Upper lobe of left lung (tissue), 6 donors: ENCODE measurements around the gene MORC2. TPM values are rescaled to one million over a fixed set of nuclear protein-coding genes. Genes with fewer than 3 reads are reported as not detected.

Experiments
- ATAC-seq, 2 donors: fragments of 200-7000 bp; cut with Tn5 transposase; one replicate each; pipeline ENCODE4 v1.9.1; 2022; ENCODE audit warnings: mild to moderate bottlenecking in 2 of 2, moderate library complexity in 2 of 2; ENCODE audit not compliant: low FRiP score in 2 of 2
- DNase-seq, 2 donors: peaks; one replicate each; pipeline ENCODE4 v3.0.0-alpha.2; 2019 to 2020
- H3K27ac ChIP-seq, 4 donors: fragments of 200-600 bp; sonication (generic); one replicate each; pipeline ENCODE4 v1.5.1; 2016 to 2019
- H3K27me3 ChIP-seq, 4 donors: fragments of 200-600 bp; sonication (generic); one replicate each; pipeline ENCODE4 v1.5.1; 2017 to 2019
- H3K36me3 ChIP-seq, 4 donors: fragments of 200-600 bp; sonication (generic); one replicate each; pipeline ENCODE4 v1.5.1; 2016 to 2019
- H3K4me1 ChIP-seq, 4 donors: fragments of 200-600 bp; sonication (generic); one replicate each; pipeline ENCODE4 v1.5.1; 2018 to 2019
- H3K4me3 ChIP-seq, 4 donors: fragments of 200-600 bp; sonication (generic); one replicate each; pipeline ENCODE4 v1.5.1; 2017 to 2019; ENCODE audit warnings: mild to moderate bottlenecking in 2 of 4, moderate library complexity in 1 of 4
- H3K9me3 ChIP-seq, 4 donors: fragments of 200-600 bp; sonication (generic); one replicate each; pipeline ENCODE4 v1.5.1; 2018 to 2019
- CTCF ChIP-seq, 6 experiments: fragments of 450-650 bp in 4 of 6; fragments of 200-600 bp in 2 of 6; sonication (generic) in 2 of 6; IDR thresholded peaks; one replicate each; pipeline ENCODE4 v1.5.1; 2016 to 2019; ENCODE audit warnings: antibody characterized with exemption in 6 of 6
- EP300 ChIP-seq, 4 donors: sonication (generic); formaldehyde crosslinking; IDR thresholded peaks; one replicate each; pipeline ENCODE4 v1.5.1; 2017; ENCODE audit warnings: antibody characterized with exemption in 4 of 4, control low read depth in 2 of 4
- POLR2A ChIP-seq, 4 donors: fragments of 450-650 bp; IDR thresholded peaks; one replicate each; pipeline ENCODE4 v1.5.1; 2016 to 2017; ENCODE audit warnings: antibody characterized with exemption in 4 of 4, mild to moderate bottlenecking in 2 of 4
- POLR2AphosphoS5 ChIP-seq, 2 donors: sonication (generic); formaldehyde crosslinking; IDR thresholded peaks; one replicate each; pipeline ENCODE4 v1.5.1; 2017; ENCODE audit warnings: antibody characterized with exemption in 2 of 2
- WGBS, 2 donors: methylation state at CpG; one replicate each; pipeline ENCODE4 v1.1.5; 2017 to 2018; 5-methylcytosine and 5-hydroxymethylcytosine counted together
- total RNA-seq, 6 donors: library from RNA; depleted of rRNA in 4 of 6; stranded (reverse); fragments of >200 nt in 4 of 6; gene quantifications; one replicate each; pipeline versions ENCODE4 v1.1.0 to v1.2.1, GENCODE V29; 2016 to 2021
- donor health status: DM: no; HTN: no; CAD: no; lungs with moderate emphysema.
- donor health status: DM: no; HTN: yes; CAD: no; lungs with severe emphysema.

The MORC2 gene
- total RNA-seq, 6 donors from 2014 or later, result 13.8 to 54.5 (median 20.6) TPM

GRCh38 chr22:30996462-30996861, 27.9 kb upstream of the MORC2 start:
- Histone ChIP-seq H3K27ac (no peak overlapping the region), H3K36me3 (no peaks in the 10 kb centered on the region), H3K27me3 (no peaks in the 10 kb centered on the region), H3K4me1 (no peaks in the 10 kb centered on the region), H3K9me3 (no peaks in the 10 kb centered on the region), H3K4me3 (no peak overlapping the region)
- ATAC-seq (no peak), DNase-seq (no peak)
- TF ChIP-seq EP300 (IDR thresholded peaks at IDR 0.05), result no peak
- no peak for TF ChIP-seq POLR2AphosphoS5 (IDR thresholded peaks at IDR 0.05)
- TF ChIP-seq CTCF (IDR thresholded peaks at IDR 0.05), result no peak
- no peak for TF ChIP-seq POLR2A (IDR thresholded peaks at IDR 0.05)
- 69 to 73% methylated on average over 2 of the region's 2 CpGs for whole genome bisulfite sequencing, 2 donors

- Histone ChIP-seq H3K27ac (no peak overlapping the region), H3K4me3 (no peak overlapping the region), H3K4me1 (no peaks in the 10 kb centered on the region), H3K27me3 (no peaks in the 10 kb centered on the region), H3K9me3 (no peaks in the 10 kb centered on the region), H3K36me3 (no peaks in the 10 kb centered on the region)
- ATAC-seq (no peak), DNase-seq (no peak)
- no peak for TF ChIP-seq EP300 (IDR thresholded peaks at IDR 0.05)
- 70 to 75% methylated on average over 1 of the region's 1 CpG for WGBS, 2 donors
Observed at GRCh38 chr22:30994960-30995359, 26.4 kb upstream of the MORC2 start.

GRCh38 chr22:30992565-30992964, 24.0 kb upstream of the MORC2 start:
- 68 to 82% methylated on average over 2 of the region's 2 CpGs for WGBS, 2 donors
- H3K4me1 ChIP-seq, result no peaks in the 10 kb centered on the region
- TF ChIP-seq POLR2A (IDR thresholded peaks at IDR 0.05) (no peak), EP300 (IDR thresholded peaks at IDR 0.05) (no peak), CTCF (IDR thresholded peaks at IDR 0.05) (no peak), POLR2AphosphoS5 (IDR thresholded peaks at IDR 0.05) (no peak)
- DNase-seq, result no peak
- no peaks in the 10 kb centered on the region for H3K36me3 ChIP-seq
- ATAC-seq, result no peak
- no peaks in the 10 kb centered on the region for H3K27me3 ChIP-seq
- no peak overlapping the region for H3K27ac ChIP-seq
- H3K9me3 ChIP-seq, result peaks cover 0 to 3% (median 0%) of the 10 kb centered on the region in 4 donors
- H3K4me3 ChIP-seq, result no peak overlapping the region

- no peak for TF ChIP-seq POLR2A (IDR thresholded peaks at IDR 0.05)
- TF ChIP-seq EP300 (IDR thresholded peaks at IDR 0.05), result no peak
- TF ChIP-seq POLR2AphosphoS5 (IDR thresholded peaks at IDR 0.05), result no peak
- no peak for TF ChIP-seq CTCF (IDR thresholded peaks at IDR 0.05)
- DNase-seq (no peak), ATAC-seq (no peak)
- H3K27ac ChIP-seq, result no peak overlapping the region
- no peaks in the 10 kb centered on the region for H3K36me3 ChIP-seq
- H3K4me3 ChIP-seq, result no peak overlapping the region
- H3K9me3 ChIP-seq, result peaks cover 0 to 3% (median 0%) of the 10 kb centered on the region in 4 donors
- no peaks in the 10 kb centered on the region for H3K4me1 ChIP-seq
- 84 to 100% methylated on average over 1 of the region's 1 CpG for WGBS, 2 donors
- H3K27me3 ChIP-seq, result no peaks in the 10 kb centered on the region
Observed at GRCh38 chr22:30990690-30991089, 22.1 kb upstream of the MORC2 start.

DNA sequence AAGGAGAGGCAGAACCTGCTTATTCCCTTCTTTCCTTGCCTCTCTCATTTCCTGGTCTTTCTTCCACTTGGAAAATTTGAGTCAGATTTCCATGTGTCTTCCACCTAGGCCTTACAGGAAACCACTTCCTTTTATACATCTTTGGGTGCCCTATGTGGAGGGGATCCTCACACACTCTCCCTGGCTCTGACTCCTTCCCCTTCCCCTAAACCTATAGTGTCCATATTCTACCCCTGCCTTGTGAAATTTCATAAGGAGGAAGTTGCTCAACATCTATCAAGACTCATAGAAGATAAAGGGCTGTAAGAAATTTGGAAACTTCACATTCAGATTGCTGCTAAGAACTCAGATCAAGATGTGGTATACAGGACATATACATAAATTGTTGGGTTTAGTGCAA, 20.9 kb upstream of the MORC2 start:
- TF ChIP-seq EP300 (IDR thresholded peaks at IDR 0.05) (no peak), CTCF (IDR thresholded peaks at IDR 0.05) (no peak), POLR2AphosphoS5 (IDR thresholded peaks at IDR 0.05) (no peak), POLR2A (IDR thresholded peaks at IDR 0.05) (no peak)
- Histone ChIP-seq H3K27ac (no peak overlapping the region), H3K27me3 (no peaks in the 10 kb centered on the region), H3K4me1 (no peaks in the 10 kb centered on the region), H3K36me3 (no peaks in the 10 kb centered on the region), H3K4me3 (no peak overlapping the region), H3K9me3 (peaks cover 0 to 3% (median 0%) of the 10 kb centered on the region in 4 donors)
- ATAC-seq (no peak), DNase-seq (no peak)
